ENCODE results near the gene C16orf92.

C16orf92 gene

GRCh38 chr16:29993903-29994599, 28.9 kb upstream of the C16orf92 start:
- H3K4me3 ChIP-seq (ENCODE audit: low read depth, low read length) = no peak overlapping the region
- DNase-seq (ENCODE audit: low read depth) = no peak
- no peak for TF ChIP-seq CTCF (IDR thresholded peaks at IDR 0.05; ENCODE audit: insufficient read depth, low read depth, low read length, missing control alignments)

- TF ChIP-seq CTCF (IDR thresholded peaks at IDR 0.05; ENCODE audit: insufficient read depth, low read depth, low read length, missing control alignments) = no peak
- H3K4me3 ChIP-seq (ENCODE audit: low read depth, low read length) = peak overlapping the region; percentile 83
- DNase-seq (ENCODE audit: low read depth) = peak; percentile 31
Observed at GRCh38 chr16:29994600-29995323, 28.2 kb upstream of the C16orf92 start.

GRCh38 chr16:29995324-29995910, 27.6 kb upstream of the C16orf92 start, which contains the start of gene HIRIP3:
HIRIP3 (minus strand) TSS chr16:29995617; CDS start chr16:29995605, 12 bp downstream.
- DNase-seq (ENCODE audit: low read depth) = peak; percentile 92
- no peak for TF ChIP-seq CTCF (IDR thresholded peaks at IDR 0.05; ENCODE audit: insufficient read depth, low read depth, low read length, missing control alignments)
- peak within 1 kb of the TSS; percentile 83 for H3K4me3 ChIP-seq (ENCODE audit: low read depth, low read length)

GRCh38 chr16:29995911-29996765, 26.9 kb upstream of the C16orf92 start, which contains the start of gene INO80E:
INO80E (plus strand) TSS chr16:29996241; CDS start chr16:29996311, 70 bp downstream.
- H3K4me3 ChIP-seq (ENCODE audit: low read depth, low read length) = peak within 1 kb of the TSS; percentile 83
- peak; percentile 99 for DNase-seq (ENCODE audit: low read depth)
- no peak for TF ChIP-seq CTCF (IDR thresholded peaks at IDR 0.05; ENCODE audit: insufficient read depth, low read depth, low read length, missing control alignments)

GRCh38 chr16:29996766-29997250, 26.2 kb upstream of the C16orf92 start:
- DNase-seq (ENCODE audit: low read depth) = peak; percentile 35
- H3K4me3 ChIP-seq (ENCODE audit: low read depth, low read length) = peak overlapping the region; percentile 83
- TF ChIP-seq CTCF (IDR thresholded peaks at IDR 0.05; ENCODE audit: insufficient read depth, low read depth, low read length, missing control alignments) = no peak

- no peak for TF ChIP-seq CTCF (IDR thresholded peaks at IDR 0.05; ENCODE audit: insufficient read depth, low read depth, low read length, missing control alignments)
- no peak for DNase-seq (ENCODE audit: low read depth)
- no peak overlapping the region for H3K4me3 ChIP-seq (ENCODE audit: low read depth, low read length)
Observed at GRCh38 chr16:29999605-30000004, 23.4 kb upstream of the C16orf92 start.

Data from GM12865 (cell line).